Fibroblast of skin of right quadriceps (primary cell): ENCODE data around the gene ATXN1.
"Not testable (repeated sequence)": the region's sequence is repeated elsewhere in the genome, so short reads cannot be mapped to it uniquely, and the experiment has no call there.

Source experiments
- DNase-seq: peaks from one replicate; pipeline ENCODE4 v3.0.0-alpha.2; 2013

ATXN1 gene

DNA sequence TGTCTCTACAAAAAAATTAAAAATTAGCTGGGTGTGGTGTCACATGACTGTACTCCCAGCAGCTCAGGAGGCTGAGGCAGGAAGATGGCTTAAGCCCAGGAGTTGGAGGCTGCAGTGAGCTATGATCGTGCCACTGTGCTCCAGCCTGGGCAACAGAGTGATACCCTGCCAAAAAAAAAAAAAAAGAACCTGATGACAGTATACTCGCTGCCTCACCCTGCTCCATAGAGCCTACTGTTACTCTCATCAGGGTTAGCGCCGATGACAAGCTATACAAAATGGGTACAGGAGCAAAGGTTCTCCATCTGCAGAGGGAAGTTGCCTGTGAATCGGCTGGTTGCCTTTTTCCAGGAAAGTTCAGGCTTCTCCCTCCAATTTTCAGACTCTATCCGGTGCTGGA, 469.5 kb downstream of the ATXN1 start:
- no peak for DNase-seq

DNA sequence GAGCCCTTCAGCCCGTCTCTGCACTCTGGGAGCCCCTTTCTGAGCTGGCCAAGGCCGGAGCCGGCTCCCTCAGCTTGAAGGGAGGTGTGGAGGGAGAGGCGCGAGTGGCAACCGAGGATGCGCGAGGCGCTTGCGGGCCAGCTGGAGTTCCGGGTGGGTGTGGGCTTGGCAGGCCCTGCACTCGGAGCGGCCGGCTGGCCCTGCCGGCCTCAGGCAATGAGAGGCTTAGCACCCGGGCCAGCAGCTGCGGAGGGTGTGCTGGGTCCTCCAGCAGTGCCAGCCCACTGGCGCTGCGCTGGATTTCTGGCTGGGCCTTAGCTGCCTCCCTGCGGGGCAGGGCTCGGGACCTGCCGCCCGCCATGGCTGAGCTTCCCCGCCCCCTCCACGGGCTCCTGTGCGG, 473.1 kb downstream of the ATXN1 start:
- DNase-seq: no peak

DNA sequence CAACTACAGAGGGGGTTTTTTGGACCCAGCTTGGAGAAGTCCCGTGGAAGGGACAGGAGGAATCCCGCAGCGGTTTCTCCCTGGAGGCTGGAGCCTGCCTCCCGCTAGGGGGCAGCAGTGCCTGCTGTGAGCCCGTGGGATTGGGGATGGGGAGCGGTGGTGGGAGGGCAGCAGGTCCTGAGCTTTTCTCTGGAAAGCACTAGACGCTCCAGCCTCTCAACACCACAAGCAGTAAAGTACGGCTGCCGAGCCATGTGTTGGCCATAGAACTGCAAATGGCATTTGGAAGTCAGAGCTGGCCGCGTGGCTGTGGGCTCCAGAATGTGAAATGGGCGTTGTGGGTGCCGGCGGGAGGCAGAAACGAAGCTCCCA, 475.1 kb downstream of the ATXN1 start:
- peak; percentile 48 for DNase-seq

DNA sequence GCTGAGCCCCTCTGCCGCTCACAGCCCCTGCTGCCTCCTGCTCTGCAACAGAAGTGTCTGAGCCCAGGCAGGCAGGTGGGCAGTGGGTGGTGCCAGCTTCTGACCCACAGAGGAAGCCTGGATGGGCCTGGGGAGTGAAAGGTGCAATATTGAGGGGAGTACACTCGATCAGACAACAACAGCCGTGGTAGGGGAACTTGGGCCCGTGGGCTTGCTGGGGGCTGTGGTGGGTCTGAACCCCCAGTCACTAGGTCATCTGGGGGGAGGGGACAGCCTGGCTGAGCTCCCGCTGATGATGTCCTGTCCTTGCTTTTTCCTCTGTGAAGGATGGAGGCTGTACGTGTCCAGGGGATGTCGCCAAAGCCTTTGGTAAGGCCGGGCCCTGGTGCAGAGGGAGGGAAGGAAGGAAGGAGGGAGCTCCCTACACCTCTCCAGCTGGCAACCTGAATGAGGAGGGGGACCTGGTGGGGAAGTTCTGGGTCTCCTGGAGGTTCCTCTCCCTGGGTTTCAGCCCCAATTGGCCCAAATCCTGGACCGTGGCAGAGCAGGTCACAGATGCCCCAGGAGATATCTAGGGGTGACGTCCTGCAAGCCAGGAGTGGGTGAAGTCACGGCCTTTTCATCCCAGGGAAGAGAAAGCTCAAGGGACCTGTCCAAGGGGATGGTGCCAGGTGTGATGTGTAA, 475.7 kb downstream of the ATXN1 start:
- no peak for DNase-seq

DNA sequence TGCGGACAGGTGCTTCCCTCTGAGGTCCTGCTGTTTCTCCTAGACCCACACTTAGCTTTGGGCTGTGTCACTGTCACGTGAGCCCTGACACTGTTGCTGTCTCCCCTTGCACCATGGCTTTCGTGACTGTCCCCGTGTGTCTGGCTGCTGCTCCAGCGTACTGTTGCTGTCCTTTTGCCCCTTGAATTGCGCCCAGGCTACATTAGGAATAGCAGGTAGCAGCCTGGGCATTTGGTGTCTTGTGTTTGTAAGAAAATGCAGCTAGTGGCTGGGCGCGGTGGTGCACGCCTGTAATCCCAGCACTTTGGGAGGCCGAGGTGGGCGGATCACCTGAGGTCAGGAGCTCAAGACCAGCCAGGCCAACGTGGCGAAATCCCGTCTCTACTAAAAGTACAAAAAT, 476.8 kb downstream of the ATXN1 start:
- no peak for DNase-seq

DNA sequence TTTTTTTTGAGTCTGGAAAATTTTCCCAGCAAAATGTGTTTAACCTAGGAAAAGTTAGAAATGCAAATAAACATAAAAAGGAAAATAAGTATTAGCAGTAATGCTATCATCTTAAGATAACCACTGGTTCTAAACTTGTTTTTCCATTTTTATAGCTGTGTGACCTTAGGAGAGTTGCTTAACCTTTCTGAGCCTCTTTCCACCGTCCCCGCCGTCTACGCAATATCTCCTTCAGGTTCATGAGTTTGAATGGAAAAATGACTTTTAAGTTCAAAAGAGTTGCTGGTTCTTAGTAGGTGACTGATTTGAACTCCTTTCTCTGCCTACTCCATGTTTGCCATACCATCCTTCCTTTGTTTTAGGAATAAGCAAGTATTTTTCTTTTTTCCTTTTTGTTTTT, 478.9 kb downstream of the ATXN1 start:
- no peak for DNase-seq

DNA sequence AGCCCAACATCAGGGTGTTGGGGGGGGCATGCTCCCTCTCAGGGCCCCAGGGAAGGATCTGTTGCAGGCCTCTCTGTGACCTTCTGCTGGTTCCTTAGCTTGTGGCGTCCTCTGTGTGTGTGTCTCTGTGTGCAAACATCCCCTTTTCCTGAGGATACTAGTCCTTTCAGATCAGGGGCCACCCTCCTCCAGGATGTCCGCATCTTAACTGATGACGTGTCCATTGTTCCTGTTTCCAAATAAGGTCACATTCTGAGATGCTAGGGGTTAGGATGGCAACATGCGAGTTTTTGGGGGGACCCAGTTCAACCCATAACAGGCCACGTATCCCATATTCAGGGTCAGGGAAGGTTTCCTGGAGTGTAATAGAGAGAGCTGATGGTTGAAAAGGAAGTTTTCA, 482.0 kb downstream of the ATXN1 start:
- no peak for DNase-seq

DNA sequence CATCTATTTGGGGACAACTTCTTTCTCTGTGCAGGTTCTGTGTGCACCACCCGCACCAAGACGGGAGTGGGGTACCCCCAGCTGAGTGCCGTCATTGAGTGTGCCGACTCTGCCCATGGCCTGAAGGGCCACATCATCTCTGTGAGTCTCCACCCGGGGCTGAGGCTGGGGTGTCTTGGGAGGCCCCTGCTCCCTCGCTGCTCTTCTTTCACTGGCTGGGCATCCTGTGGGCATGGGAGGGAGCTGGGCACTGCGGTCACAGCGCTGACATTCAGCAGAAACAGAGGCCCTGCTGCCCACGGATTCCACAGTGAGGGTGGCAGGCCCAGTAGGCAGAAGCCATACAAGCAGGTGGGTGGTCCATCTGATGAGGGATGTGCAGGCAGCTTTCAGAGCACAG, 482.5 kb downstream of the ATXN1 start:
- DNase-seq: no peak

DNA sequence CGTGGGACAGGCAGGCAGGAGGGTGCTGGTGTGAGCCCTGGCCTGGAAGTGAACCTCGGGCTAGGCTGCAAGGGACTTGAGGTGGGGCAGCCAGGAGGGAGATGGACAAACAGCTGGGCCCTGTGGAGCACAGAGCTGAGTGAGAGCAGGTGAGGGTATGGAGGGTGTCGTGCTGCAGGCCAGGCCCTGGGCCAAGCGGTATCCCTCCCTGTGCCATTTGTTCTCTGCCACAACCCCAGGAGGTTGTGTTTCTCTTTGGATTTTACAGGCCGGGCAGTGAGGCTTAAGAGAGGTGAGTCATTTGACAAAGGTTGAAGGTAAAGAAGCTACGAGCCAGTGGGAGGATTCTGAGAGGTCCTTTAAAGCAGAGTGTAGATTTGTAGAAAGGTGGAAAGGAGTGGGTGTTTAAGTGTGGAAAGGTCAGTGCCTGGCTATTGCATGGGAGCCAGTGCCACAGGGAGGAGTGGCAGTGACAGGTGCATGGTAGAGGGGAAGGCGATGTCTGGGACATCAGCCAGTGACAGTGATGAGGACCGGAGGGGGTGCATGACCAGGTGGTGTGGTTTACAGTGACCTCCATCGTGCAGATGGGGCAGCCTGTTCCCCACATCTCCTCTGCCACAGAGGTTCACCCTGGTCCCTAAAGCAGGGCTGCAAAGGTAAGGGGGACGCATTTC, 483.1 kb downstream of the ATXN1 start:
- DNase-seq: no peak

DNA sequence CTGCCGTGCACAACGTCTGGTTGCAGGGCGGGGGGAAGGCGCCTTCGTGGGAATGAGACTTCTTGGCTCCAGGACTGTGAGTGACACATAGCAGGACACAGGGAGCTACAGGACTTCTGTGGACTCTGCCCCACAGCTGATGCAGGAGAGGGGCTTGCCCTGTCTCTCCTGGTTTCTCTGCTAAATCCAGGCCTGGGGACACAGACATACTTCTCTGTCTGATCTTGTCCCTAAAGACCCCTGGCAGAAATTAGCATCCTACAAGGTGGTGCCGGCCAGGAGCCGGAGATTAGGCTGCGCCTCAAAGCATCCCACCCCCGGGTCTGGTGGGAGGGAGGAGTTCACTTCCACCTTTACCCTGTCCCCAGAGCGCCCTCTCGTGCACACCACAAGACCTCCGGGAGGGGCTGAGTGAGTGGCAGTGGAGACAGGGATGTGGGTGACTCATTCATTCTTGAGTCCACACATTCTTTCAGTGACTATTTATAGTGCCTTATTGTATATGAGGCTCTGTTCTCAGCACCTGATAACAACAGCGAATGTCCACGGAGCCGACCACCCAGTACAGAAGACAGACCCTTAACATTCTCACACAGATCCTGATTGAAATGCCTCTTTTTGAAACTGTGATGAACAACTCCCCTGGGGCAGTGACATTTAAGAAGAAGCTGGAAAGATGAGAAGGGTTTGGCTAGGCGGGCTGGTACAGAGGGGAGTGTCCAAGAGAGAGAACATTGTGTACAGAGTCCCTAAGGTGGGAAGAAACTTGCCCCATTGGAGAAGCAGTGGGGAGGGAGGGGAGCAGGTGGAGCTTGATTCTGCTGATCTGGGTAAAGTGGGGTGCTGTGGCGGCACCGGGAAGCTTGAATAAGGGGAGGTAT, 483.9 kb downstream of the ATXN1 start:
- DNase-seq: peak; percentile 91

DNA sequence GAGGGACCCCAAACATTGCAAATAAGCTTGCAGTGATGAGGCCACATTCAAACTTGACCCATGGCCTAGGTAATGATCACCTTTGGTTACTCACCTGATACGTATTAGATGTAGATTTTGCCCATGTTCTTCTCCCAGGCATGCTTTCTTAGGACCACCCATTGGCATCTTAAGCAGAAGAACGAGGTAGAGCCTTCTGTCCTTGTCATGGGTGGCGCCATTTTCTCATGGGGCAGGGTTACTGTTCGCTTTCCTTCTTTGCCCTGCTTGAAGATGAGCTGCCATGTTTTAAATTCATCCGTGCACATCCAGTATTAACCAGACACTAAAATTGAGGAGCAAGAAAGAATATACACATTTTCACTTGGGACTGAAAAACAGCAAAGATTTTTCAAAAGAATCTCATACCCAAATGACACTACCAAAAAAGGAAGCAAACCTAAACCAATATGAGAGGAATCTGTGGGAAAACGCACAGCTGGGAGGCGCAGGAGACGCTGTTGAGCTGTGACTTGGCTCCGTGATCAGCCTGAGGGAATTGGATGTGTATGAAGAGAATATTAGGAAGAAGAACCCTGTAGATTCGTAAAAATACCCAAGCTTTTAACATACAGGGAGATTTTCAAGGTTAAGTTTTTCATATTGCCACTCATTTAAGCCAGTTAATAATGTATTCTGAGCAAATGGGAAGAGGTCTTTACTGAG, 486.2 kb downstream of the ATXN1 start:
- no peak for DNase-seq

DNA sequence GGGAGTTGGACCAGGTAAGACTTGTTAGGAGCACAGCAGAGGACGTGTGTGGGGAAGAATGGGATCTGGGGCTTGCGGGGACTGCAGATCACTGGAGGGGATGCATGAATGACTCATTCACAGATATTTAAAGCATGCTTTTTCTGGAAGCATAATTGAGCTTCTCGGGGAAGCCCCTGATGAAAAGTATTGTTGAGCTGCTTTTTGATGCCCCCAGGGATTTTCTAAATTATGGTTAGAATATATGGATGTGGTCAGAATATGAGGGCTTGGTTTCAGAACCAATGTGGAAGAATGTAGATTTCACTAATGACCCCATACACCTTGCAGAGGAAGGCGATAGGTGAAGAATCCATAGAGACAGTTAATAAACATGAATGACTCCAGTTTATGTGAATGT, 486.8 kb downstream of the ATXN1 start:
- DNase-seq: peak; percentile 34

DNA sequence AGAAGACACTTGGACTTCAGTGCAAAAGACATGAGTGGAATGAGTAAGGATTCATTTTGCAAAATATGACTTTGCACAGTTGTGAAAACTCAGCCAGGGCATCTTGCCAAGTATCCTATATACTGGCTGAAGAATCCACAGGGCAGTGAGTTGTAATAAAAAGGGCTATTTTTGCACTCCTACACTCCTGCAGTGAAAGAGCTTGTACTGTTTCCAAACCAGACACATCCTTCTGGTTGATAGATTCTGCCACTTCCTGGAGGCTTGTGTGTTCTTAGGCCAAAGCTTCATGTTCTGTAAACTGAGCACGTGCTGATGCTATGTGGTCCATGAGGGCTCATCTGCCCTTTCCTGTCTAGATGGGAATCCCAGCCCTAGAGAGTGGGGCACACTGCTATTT, 488.0 kb downstream of the ATXN1 start:
- DNase-seq: peak; percentile 76

DNA sequence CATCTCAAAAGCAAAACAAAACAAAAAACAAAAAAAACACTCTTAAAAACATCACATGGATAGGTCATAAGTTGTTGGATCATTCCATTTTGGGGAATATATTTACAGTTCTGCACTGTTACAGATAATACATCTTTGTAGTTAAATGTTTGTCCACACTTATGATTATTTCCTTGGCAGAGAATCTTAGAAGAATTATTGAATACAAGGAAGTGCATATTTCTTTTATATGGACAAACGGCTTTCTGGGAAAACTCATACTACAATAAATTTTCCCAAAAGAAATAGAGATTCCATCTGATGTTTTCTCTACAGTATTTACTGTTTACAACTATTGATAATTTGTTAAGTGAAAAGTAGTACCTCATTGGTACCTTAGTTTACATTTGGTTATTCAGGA, 489.1 kb downstream of the ATXN1 start:
- no peak for DNase-seq

DNA sequence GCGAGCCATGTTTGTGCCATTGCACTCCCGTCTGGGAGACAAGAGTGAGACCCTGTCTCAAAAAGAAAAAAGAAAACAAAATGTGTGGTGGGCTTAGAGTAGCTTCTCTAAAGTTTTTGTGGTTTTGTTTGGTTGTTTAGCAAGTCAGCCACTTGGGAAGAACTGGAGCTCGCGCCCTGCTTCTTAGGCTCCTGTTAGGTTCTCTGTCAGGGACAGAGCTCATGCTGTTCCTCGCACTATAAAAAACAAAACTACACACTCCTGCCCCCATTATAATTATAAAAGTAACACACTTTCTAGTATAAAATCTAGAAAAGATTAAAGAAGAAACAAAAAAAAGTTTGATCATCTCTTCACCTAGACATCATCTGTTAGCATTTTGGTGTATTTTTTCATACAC, 489.8 kb downstream of the ATXN1 start:
- no peak for DNase-seq

DNA sequence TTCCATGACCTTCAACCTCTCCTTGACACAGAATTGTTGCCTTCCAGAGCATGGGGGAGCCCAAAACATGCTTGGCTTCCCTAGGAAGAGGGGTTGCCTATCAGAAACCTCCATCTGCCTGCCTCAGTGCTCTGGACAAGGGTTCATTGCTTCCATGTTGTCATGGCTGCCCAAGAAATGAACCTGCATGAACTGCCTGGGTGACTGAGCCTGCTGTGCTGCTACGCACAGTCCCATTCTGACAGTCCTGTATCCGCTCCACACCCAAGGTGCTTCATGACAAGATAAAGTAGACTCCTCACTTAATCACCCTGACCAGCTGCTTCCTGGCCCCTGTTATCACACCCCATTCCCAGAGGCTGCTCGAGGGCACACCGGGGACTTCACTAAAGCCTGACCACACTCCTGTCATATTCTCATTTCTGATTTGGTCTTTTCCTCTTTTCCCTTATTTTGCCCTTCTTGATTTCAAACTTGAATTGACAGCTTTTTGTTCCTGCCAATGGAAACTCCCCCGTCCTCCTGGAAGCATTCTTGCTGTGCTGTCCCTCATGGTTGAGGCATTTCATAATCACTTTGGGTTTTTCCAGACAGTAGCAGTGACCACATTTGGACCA, 491.0 kb downstream of the ATXN1 start:
- DNase-seq: no peak

DNA sequence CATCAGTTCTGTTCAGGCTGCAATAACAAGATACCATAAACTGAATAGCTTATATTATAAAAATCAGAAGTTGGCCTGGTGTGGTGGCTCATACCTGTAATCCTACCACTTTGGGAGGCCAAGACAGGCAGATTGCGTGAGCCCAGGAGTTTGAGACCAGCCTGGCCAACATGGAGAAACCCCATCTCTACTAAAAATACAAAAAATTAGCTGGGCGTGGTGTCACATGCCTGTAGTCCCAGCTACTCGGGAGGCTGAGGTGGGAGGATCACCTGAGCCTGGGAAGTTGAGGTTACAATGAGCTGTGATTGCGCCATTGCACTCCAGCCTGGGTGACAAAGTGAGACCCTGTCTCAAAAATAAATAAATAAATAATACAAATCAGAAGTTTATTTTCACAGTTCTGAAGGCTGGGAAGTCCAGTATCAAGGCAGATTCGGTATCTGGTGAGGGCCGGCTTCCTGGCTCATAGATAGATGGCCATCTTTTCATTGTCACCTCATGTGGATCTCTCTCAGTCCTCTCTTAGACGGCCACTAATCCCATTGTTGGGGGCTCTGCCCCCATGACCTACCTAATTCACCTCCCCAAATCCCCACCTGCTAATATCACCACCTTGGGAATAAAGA, 491.7 kb downstream of the ATXN1 start:
- DNase-seq: not testable (repeated sequence)

DNA sequence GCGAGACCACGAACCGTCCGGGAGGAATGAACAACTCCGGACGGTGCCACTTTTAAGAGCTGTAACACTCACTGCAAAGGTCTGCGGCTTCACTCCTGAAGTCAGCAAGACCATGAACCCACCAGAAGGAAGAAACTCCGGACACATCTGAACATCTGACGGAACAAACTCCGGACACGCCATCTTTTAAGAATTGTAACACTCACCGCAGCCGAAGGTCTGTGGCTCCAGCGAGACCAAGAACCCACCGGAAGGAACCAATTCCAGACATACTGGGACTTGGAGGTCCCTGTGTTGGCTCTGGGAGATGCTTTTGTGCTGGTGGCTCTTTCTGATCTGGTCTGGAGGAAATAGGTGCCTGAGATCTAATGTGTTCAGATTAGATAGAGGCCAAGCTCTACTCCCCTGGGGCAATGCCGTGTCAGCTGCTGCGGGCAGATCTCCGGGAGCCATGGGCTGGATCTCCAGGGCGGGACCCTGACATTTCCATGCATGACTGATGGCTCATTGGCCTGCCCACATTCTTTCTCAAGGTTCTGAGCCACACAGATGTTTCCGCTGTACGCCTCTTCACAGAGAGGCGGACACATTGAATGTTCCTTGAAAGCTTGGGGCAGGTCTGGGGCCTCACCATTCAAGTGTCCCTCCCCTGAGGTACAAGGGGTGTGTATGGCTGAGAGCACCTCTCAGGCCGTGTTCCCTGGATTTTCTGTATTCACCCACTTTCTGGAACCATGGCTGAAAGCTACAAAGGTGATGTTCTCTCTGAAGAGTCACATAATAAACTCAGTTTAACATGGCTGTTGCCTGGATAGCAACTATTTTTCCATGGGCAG, 493.6 kb downstream of the ATXN1 start:
- no peak for DNase-seq

DNA sequence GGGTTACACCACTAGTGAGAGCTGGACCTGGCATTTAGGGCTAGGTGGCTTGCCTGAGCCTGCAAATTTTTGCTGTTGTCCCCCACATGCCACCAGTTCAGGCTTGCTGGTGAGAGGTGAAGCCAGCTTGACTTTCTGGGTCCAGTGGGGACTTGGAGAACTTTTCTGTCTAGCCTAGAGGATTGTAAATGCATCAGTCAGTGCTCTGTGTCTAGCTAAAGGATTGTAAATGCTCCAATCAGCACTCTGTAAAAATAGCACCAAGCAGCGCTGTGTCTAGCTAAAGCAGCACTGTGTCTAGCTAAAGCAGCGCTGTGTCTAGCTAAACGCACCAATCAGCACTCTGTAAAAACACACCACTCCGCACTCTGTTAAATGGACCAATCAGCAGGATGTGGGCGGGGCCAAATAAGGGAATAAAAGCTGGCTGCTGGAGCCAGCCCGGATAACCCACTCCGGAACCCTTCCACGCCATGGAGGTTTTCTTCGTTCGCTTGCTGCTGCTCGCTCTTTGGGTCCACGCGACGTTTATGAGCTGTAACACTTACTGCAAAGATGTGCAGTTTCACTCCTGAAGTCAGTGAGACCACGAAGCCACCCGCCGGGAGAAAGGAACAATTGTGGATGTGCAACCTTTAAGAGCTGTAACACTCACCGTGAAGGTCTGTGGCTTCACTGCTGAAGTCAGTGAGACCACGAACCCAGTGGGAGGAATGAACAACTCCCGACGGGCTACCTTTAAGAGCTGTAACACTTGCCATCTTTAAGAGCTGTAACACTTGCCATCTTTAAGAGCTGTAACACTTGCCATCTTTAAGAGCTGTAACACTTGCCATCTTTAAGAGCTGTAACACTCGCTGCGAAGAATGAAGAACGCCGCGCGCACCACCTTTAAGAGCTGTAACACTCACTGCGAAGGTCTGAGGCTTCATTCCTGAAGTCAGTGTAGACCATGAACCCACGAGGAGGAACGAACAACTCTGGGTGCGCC, 495.6 kb downstream of the ATXN1 start:
- no peak for DNase-seq

DNA sequence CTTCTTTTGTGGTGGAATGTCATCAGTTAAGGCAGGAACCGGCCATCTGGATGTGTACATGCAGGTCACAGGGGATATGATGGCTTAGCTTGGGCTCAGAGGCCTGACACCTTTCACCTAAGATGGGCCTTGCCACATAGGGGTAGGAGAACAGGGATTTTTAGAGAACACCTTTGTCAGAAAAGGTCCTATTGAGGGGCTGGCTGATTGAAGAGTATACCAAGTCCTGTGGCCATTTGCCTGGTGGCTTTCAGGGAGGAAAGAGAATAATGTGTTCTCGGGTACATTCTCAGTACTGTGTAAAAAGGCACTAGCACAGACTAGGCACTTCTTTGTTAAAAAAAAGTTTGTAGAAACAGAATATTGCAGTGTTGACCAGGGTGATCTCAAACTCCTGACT, 496.5 kb downstream of the ATXN1 start:
- no peak for DNase-seq
